GM11168 (cell line): Measurements from ENCODE around the gene SOHLH1.
"Not testable (repeated sequence)": the region's sequence is repeated elsewhere in the genome, so short reads cannot be mapped to it uniquely, and the experiment has no call there.

Experiments used
- in situ Hi-C: fragments of 300-500 bp; cut with MboI; formaldehyde crosslinking; loops from one replicate; pipeline ENCODE4 v1.12.0; 2022; ENCODE audit warnings: low sequenced_read_pairs; ENCODE audit not compliant: unreplicated experiment

SOHLH1 gene

DNA sequence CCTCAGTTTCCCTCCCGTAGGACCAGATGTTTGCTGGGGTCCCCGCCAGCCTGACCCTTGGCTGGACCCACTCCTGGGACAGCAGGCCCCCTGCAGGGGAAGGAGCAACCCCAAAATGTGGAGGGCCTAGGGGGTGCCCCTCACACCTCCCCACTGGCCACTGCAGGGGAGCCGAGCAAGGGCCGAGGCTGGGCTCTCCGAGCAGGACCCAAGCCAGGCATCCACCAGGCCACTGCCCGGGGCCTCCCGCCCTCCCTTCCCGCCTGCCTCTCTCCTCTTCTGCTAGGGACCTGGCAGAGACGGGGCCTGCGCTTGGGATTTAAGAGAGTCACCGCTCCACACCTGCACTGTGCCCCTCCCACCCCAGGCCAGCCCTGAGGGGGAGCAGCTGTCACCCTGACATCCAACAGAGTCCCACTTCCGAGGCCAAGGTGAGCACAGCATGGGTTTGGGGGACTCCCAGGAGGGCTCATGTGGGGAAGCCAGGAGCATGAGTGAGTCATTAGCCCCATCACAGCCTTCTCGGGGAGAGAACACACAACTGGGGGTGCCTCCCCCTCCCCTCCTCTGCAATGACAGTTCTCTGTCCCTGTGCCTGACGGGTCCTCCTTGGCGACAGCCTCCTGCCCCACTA is 15.8 kb downstream of the SOHLH1 start:
- in situ Hi-C loops = no loop called here

DNA sequence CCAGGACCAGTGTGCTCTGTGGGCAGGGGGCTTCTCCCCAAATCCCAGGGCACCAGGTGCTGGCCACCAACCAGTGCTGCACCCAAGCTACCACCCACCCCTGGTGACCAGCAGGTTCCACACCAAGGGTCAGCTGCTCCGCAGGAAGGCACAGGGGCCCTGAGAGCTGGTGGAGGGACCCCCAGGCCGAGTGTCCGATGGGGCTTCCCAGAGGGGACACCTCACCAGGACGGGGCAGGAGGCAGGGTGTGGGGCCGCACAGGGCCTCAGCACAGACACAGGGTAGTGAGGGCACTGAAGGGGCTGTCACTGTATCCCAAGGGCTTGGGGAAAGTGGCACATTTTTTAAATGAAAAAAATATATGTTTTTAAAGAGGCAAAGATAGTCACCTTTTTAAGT is 18.1 kb downstream of the SOHLH1 start:
- in situ Hi-C loops = no loop called here

GRCh38 chr9:135680056-135680455 is 19.2 kb downstream of the SOHLH1 start:
- in situ Hi-C loops = no loop called here

DNA sequence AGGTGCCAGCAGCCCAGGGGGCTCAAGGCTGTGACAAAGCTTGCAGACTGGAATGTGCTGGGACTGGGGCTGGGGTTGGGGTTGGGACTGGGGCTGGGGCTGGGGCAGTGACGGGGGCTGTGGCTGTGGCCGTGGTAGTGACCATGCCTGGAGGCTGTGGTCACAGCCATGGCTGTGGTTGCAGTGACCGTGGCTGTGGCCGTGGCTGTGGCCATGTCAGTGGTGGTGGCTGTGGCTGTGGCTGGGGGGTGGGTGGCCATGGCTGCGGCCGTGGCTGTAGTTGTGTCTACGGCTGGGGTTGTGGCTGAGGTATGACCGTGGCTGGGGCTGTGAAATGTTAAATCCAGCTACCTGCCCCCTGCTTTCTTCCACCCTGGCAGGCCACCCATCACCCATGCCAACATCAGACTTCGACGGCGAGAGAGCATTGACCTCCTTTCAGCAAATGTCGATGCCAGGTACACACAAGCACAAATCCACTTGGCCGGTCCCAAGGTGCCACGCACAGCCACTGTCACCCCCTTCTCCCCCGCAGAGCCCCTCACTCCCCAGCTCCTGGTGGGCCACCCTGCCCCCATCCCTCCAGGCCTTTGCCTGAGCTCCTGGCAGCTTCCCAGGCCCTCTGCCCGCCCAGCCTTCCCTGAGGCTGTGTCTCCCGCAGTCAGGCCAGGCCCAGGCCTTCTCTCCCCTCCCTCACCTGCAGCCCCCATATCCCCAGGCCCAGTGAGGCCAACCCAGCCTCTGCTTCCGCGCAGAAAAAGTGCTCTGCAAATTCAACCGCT is 20.9 kb downstream of the SOHLH1 start:
- in situ Hi-C loops = no loop called here

GRCh38 chr9:135677641-135678168 is 21.6 kb downstream of the SOHLH1 start:
- in situ Hi-C loops = no loop called here

- in situ Hi-C loops = no loop called here
Measured at GRCh38 chr9:135676891-135677290, 22.4 kb downstream of the SOHLH1 start.

- in situ Hi-C loops = no loop called here
Measured at GRCh38 chr9:135674977-135675376, 24.3 kb downstream of the SOHLH1 start.

DNA sequence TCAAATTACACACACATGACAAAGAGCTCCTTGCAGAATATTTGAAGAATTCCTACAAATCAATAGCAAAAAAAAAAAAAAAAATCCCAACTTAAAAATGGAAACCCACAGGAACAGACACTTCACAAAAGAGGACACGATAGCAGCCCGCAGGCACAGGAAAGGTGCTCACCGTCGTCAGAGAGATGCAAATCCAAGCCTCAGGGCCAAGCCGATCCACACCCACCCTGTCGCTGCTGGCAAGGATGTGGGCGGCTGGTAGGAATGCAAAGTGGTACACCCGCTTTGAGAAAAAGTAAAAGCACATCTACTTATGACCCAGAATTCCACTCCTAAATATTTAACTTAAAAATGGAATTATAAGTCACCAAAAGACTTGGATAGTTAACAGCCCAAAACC is 25.3 kb downstream of the SOHLH1 start:
- in situ Hi-C loops = no loop called here

DNA sequence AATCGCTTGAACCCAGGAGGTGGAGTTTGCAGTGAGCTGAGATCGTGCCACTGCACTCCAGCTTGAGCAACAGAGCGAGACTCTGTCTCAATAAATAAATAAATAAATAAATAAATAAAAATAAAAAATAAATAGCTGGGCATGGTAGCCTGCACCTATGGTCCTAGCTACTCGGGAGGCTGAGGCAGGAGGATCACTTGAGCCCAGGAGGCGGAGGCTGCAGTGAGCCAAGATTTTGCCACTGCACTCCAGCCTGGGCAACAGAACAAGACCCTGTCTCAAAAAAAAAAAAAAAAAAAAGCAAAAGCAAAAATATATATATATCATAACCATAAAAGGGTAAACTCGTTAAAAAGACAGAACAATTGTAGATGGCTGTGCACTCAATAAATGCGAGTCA is 26.5 kb downstream of the SOHLH1 start:
- in situ Hi-C loops = not testable (repeated sequence)

DNA sequence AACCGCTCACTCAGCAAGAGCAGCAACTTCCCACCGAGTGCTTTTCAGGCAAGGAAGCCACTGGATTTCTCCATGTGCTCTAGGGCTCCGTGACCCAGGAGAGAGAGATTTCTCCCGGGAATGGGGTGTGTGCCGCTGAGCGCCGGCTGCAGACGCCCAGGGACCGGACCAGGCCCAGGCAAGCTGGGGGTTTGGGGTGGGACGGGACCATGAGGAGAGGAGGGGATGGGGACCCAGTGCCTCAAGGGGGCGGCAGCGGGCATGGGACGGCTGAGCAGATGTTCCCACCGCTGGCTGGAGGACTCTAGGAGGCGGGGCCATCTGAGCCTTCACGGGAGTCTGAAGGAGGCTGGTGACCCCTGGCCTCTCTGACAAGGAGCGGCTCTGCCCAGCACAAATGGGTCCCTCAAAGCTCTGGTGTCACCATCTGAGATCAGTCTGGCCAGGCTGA is 27.7 kb downstream of the SOHLH1 start:
- in situ Hi-C loops = no loop called here

- in situ Hi-C loops = no loop called here
Measured at GRCh38 chr9:135670721-135671590, 28.3 kb downstream of the SOHLH1 start.

DNA sequence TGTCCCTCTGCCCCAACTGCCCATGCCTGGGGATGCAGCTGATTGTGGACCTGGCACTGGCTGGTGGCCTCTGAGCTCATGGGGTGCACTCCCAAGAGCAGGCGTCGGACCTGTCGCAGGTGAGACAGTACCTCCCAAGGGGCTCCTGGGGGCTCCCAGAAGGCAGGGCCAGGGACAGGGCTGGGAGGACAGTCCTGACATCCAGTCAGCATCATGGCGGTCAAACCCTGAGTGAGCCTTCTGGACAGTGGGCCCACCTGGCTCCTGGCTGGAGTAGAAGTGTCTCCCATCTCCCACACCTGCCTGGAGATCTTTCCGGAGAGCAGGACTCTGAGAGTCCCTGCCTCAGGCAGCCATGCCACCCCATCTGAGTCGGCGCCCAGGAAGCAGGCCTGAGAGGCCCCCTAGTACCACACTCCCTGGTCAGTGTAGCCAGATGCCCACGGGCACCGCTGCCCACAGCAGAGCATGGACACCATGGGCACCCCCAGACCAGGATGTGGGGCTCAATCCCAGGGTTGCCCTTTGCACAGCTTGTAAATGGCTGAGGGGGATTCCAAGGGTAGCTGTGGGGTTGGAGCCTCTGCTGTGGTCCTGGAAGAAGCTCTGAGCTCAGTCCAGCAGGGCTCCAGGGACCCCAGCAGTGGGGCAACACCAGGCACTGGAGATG is 29.5 kb downstream of the SOHLH1 start:
- in situ Hi-C loops = no loop called here

GRCh38 chr9:135669018-135669417 is 30.3 kb downstream of the SOHLH1 start:
- in situ Hi-C loops = not testable (repeated sequence)

GRCh38 chr9:135667463-135668001 is 31.7 kb downstream of the SOHLH1 start:
- in situ Hi-C loops = no loop called here

DNA sequence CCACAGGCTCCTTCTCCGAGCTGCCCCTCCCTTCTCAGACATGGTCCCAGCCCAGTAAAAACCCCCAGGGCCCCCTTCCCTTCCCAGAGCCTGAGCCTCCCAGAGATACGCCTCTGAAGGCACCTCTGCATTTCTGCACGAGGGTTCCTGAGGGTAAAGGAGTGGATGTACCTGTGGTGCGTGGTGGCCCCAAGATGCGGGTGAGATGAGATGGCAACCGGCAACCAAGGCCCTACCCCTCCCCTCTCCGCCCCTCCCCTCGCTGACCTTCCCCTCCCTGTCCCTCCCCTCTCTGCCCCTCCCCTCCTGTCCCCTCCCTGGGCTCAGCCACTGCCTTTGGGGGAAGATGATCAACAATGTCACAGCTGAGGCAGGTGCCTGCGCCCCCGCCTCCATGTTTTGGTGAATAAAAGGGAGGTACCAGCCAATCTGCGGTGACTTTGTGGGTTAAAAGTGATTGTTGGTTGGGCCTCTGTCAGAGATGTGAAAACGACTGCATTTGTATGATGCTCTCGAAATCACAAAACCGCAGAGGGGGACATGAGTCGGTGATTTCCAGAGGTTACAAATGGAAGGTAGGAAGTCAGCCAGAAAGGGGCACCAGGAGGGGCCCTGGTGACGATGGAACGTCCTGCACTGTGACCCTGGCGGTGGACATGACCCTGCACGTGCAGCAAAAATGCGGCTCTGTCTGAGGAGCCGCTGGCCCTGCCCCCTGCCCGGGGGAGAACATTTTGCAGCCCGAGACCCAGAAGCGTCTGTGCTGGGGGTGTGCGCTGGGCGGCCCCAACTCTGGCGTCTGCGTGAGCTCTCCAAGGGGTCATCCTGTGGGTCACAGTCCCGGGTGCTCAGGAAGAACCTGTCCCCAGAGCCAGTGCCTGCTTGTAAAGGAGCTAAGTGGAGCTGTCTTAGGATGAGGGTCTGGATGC is 32.5 kb downstream of the SOHLH1 start:
- in situ Hi-C loops = no loop called here

DNA sequence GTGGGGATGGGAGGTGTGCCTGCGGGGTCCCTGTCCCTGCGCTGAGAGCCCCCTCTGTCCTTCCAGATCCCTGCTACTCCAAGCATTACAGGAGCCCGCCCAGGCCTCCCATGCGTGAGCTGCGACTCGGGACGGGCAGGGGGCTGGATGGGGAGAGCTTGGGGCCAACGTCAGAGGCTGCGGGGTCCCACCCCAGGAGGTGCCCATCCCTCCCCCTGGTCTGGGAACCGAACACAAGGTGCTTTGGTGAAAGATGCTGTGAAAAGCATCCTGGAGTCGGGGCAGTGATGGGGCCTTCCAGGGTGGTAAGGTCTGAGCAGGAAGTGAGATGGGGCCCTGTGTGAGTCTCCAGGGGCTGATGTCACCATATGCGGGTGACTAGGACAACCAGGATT is 33.5 kb downstream of the SOHLH1 start:
- in situ Hi-C loops = no loop called here

DNA sequence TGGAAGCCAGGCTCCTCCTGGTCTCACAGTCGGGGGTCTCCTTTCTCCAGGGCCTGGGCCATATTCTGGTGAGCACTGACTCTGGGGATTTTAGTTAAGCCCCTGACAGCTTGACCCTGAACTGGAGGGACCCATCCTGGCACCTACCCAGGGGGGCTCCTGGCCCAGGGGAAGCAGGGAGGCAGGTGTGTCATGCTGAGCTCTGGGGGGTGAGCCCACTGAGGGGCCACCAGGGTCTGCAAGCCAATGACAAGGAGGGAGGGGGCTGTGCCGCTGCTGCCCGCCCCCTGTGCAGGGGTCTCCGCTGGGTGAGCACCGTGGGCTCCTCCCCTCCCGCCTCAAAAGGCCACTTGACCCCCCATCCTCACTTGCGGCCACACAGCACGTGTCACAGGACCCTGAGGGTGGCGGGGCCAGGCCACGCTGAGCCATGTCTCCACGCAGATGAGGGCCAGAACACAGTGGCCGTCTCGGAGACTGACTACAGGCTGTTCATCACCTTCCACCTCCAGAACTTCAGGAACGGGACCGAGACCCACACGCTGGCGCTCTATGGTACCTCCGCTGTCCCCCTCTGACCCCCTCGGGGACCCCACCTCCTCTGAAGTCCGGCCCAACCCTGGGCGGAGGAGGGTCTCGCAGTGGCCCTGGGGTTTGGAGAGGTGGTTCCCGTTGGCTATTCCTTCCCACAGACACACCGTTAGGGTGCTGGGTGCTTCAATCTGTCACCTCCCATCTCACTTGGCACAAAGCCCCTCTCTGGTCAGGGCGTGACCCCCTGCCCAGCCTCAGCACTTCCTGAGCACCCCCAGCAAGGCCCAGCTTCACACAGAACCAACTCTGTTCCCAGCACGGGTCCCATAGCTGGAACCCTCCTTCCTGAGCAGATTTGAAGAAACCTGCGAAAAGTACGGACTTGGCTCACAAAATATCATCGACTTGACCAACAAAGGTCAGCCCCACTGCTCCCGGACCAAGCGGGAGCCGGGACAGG is 34.2 kb downstream of the SOHLH1 start:
- in situ Hi-C loops = no loop called here

DNA sequence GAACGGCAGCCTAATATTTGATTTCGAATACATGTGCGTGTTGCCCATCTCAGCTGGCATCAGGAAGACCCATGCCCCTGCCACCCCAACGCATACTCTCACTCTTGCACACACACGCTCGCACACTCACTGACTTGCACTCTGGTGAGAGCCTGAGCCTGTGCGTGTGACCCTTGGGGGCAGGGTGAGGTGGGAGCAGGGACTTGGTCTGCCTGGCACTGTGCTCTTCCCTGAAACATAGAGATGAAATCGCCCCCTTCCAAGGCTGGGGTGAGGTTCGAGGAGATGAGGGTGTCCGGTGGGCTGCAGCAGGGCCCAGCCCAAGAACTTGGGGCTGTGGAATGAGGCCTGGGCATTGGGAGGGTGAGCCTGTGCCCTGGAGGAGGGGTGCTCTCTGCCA is 35.0 kb downstream of the SOHLH1 start:
- in situ Hi-C loops = no loop called here
